ENCODE data around the gene CNTNAP5. TPM values are rescaled to one million over a fixed set of nuclear protein-coding genes. Genes with fewer than 3 reads are reported as not detected.
"Not testable (repeated sequence)": the region's sequence is repeated elsewhere in the genome, so short reads cannot be mapped to it uniquely, and the experiment has no call there.

Gene CNTNAP5
- total RNA-seq, 1 donor from 2014 or later: not detected

- intact Hi-C loops (cut with micrococcal nuclease): no loop called here
Measured at GRCh38 chr2:124319577-124319976, 294.5 kb downstream of the CNTNAP5 start.

GRCh38 chr2:124320051-124320688, 295.1 kb downstream of the CNTNAP5 start:
- intact Hi-C loops (cut with micrococcal nuclease): no loop called here

- intact Hi-C loops (cut with micrococcal nuclease): no loop called here
Measured at GRCh38 chr2:124323321-124323720, 298.2 kb downstream of the CNTNAP5 start.

GRCh38 chr2:124325667-124326440, 300.8 kb downstream of the CNTNAP5 start:
- intact Hi-C loops (cut with micrococcal nuclease): no loop called here

- intact Hi-C loops (cut with micrococcal nuclease): no loop called here
Measured at GRCh38 chr2:124327303-124327702, 302.2 kb downstream of the CNTNAP5 start.

- intact Hi-C loops (cut with micrococcal nuclease): no loop called here
Measured at GRCh38 chr2:124328397-124328796, 303.3 kb downstream of the CNTNAP5 start.

- intact Hi-C loops (cut with micrococcal nuclease): no loop called here
Measured at GRCh38 chr2:124333784-124334183, 308.7 kb downstream of the CNTNAP5 start.

GRCh38 chr2:124335058-124335457, 310.0 kb downstream of the CNTNAP5 start:
- intact Hi-C loops (cut with micrococcal nuclease): no loop called here

GRCh38 chr2:124339709-124340108, 314.6 kb downstream of the CNTNAP5 start:
- intact Hi-C loops (cut with micrococcal nuclease): no loop called here

GRCh38 chr2:124343827-124344498, 318.9 kb downstream of the CNTNAP5 start:
- intact Hi-C loops (cut with micrococcal nuclease): no loop called here

- intact Hi-C loops (cut with micrococcal nuclease): no loop called here
Measured at GRCh38 chr2:124347209-124347608, 322.1 kb downstream of the CNTNAP5 start.

- intact Hi-C loops (cut with micrococcal nuclease): no loop called here
Measured at GRCh38 chr2:124353656-124354055, 328.6 kb downstream of the CNTNAP5 start.

GRCh38 chr2:124354466-124354865, 329.4 kb downstream of the CNTNAP5 start:
- intact Hi-C loops (cut with micrococcal nuclease): no loop called here

- intact Hi-C loops (cut with micrococcal nuclease): not testable (repeated sequence)
Measured at GRCh38 chr2:124361966-124362365, 336.9 kb downstream of the CNTNAP5 start.

- intact Hi-C loops (cut with micrococcal nuclease): no loop called here
Measured at GRCh38 chr2:124369181-124369580, 344.1 kb downstream of the CNTNAP5 start.

- intact Hi-C loops (cut with micrococcal nuclease): no loop called here
Measured at GRCh38 chr2:124380221-124380749, 355.2 kb downstream of the CNTNAP5 start.

- intact Hi-C loops (cut with micrococcal nuclease): no loop called here
Measured at GRCh38 chr2:124382067-124382618, 357.1 kb downstream of the CNTNAP5 start.

- intact Hi-C loops (cut with micrococcal nuclease): no loop called here
Measured at GRCh38 chr2:124395961-124396360, 370.9 kb downstream of the CNTNAP5 start.

GRCh38 chr2:124402274-124402673, 377.2 kb downstream of the CNTNAP5 start:
- intact Hi-C loops (cut with micrococcal nuclease): no loop called here

GRCh38 chr2:124407836-124408534, 382.9 kb downstream of the CNTNAP5 start:
- intact Hi-C loops (cut with micrococcal nuclease): not testable (repeated sequence)

GRCh38 chr2:124424074-124424473, 399.0 kb downstream of the CNTNAP5 start:
- intact Hi-C loops (cut with micrococcal nuclease): no loop called here
